HepG2 (cell line): ENCODE measurements around the gene MSRB2. TPM values are rescaled to one million over a fixed set of nuclear protein-coding genes. Genes with fewer than 3 reads are reported as not detected.

Experiments
- ATAC-seq: fragments of 200-7000 bp; cut with Tn5 transposase; 3 replicates; pipeline ENCODE4 v1.9.1; 2020; ENCODE audit warnings: mild to moderate bottlenecking, moderate library complexity
- BruUV-seq: library from RNA; stranded (reverse); fragments of 400-500 nt; replicated peaks from 2 replicates; lab custom pipeline; 2021; lab: Mats Ljungman, UMichigan
- CTCF ChIA-PET: fragments of 300-600 bp; formaldehyde crosslinking; extraction: SDS; loops from one replicate; lab custom pipeline; 2021; ENCODE audit warnings: low total read pairs, inconsistent platforms, low intra/inter-chr PET ratio; lab: Yijun Ruan, JAX
- POLR2A ChIA-PET: fragments of 350-600 bp; sonication (Branson Sonifier 250); formaldehyde crosslinking; loops from one replicate; lab custom pipeline; 2020; ENCODE audit warnings: antibody characterized with exemption, inconsistent platforms; lab: Yijun Ruan, JAX
- DNase-seq: peaks from one replicate; pipeline ENCODE4 v3.0.0-alpha.2; 2015; ENCODE audit warnings: low spot score
- FAIRE-seq: peaks from 3 replicates; lab custom pipeline; 2011; peaks lifted over from hg19 to GRCh38; lab: Jason Lieb, UNC
- H2AFZ ChIP-seq: one replicate; pipeline ENCODE4 v1.6.1; 2011; ENCODE audit warnings: low read length, inconsistent platforms
- H3K27ac ChIP-seq: fragments of 300-600 bp; 3 replicates; pipeline ENCODE4 v1.8.0; 2011; ENCODE audit warnings: mixed run types, mild to moderate bottlenecking, mixed read lengths, low read length, inconsistent platforms; ENCODE audit not compliant: insufficient read depth; ENCODE audit errors: extremely low read length
- H3K27me3 ChIP-seq, 2 experiments: fragments of 200-600 bp in 1 of 2; 2 replicates in 1 of 2; 3 replicates in 1 of 2; pipeline versions ENCODE4 v1.6.0 to v1.8.0; 2011; ENCODE audit warnings: low read length in 2 of 2, mild to moderate bottlenecking in 2 of 2, moderate library complexity in 2 of 2, inconsistent platforms in 1 of 2; ENCODE audit not compliant: insufficient read depth in 2 of 2, control insufficient read depth in 1 of 2
- H3K36me3 ChIP-seq, 2 experiments: fragments of 200-600 bp in 1 of 2; replicated peaks in 1 of 2; 2 replicates in 1 of 2; 3 replicates in 1 of 2; pipeline versions ENCODE4 v1.5.1 to v1.8.0; 2011; ENCODE audit warnings: low read length in 2 of 2, inconsistent platforms in 1 of 2; ENCODE audit not compliant: insufficient read depth in 2 of 2, control insufficient read depth in 1 of 2
- H3K4me1 ChIP-seq: 2 replicates; pipeline ENCODE4 v1.5.1; 2012; ENCODE audit warnings: low read length, inconsistent platforms; ENCODE audit not compliant: insufficient read depth
- H3K4me2 ChIP-seq: 2 replicates; pipeline ENCODE4 v1.6.0; 2011; ENCODE audit warnings: low read depth, low read length, inconsistent platforms
- H3K4me3 ChIP-seq, 3 experiments: fragments of 200-600 bp in 1 of 3; sonication (generic), shearing (Covaris generic) in 1 of 3; replicated peaks in 1 of 3; 2 replicates each; pipeline ENCODE4 v1.5.1; 2011 to 2016; ENCODE audit warnings: low read length in 3 of 3, inconsistent platforms in 2 of 3, low read depth in 2 of 3, mild to moderate bottlenecking in 2 of 3, control low read depth in 1 of 3, mixed read lengths in 1 of 3; ENCODE audit not compliant: insufficient read depth in 1 of 3
- H3K79me2 ChIP-seq: one replicate; pipeline ENCODE4 v1.6.1; 2011; ENCODE audit warnings: low read length, inconsistent platforms; ENCODE audit not compliant: insufficient read depth
- H3K9ac ChIP-seq: 2 replicates; pipeline ENCODE4 v1.6.0; 2011; ENCODE audit warnings: mild to moderate bottlenecking, low read depth, low read length, inconsistent platforms; ENCODE audit not compliant: insufficient read depth
- H3K9me3 ChIP-seq: 2 replicates; pipeline ENCODE4 v1.5.1; 2012; ENCODE audit warnings: mild to moderate bottlenecking, low read length
- H4K20me1 ChIP-seq: 2 replicates; pipeline ENCODE4 v1.6.0; 2011; ENCODE audit warnings: inconsistent platforms, mild to moderate bottlenecking, low read length, moderate library complexity; ENCODE audit not compliant: insufficient read depth
- GRHL1 ChIP-seq: sonication (generic); formaldehyde crosslinking; conservative IDR thresholded peaks from 2 replicates; pipeline ENCODE4 v1.8.0; 2022; ENCODE audit warnings: missing genetic modification reagents
- MAFG ChIP-seq: sonication (generic); formaldehyde crosslinking; IDR thresholded peaks from 2 replicates; pipeline ENCODE4 v1.5.1; 2020; ENCODE audit warnings: mild to moderate bottlenecking, missing genetic modification reagents
- NCOA1 ChIP-seq: sonication (generic); formaldehyde crosslinking; IDR thresholded peaks from 2 replicates; pipeline ENCODE4 v1.9.0; 2021; ENCODE audit warnings: missing genetic modification reagents
- NFAT5 ChIP-seq: sonication (generic); formaldehyde crosslinking; IDR thresholded peaks from 2 replicates; pipeline ENCODE4 v1.4.0; 2020; ENCODE audit warnings: missing genetic modification reagents
- TCF7L2 ChIP-seq: IDR thresholded peaks from 2 replicates; pipeline ENCODE4 v1.6.1; 2011; ENCODE audit warnings: mild to moderate bottlenecking, low read depth, low read length, moderate library complexity
- TEAD3 ChIP-seq: optimal IDR thresholded peaks from 2 replicates; pipeline ENCODE3; 2016; ENCODE audit warnings: borderline replicate concordance
- ZNF160 ChIP-seq: sonication (generic); formaldehyde crosslinking; IDR thresholded peaks from 2 replicates; pipeline ENCODE4 v1.8.0; 2022; ENCODE audit warnings: mild to moderate bottlenecking, inconsistent platforms, missing genetic modification reagents
- ZNF225 ChIP-seq: sonication (generic); formaldehyde crosslinking; IDR thresholded peaks from 2 replicates; pipeline ENCODE4 v1.4.0; 2020; ENCODE audit warnings: mild to moderate bottlenecking, missing genetic modification reagents
- ZNF382 ChIP-seq: sonication (generic); formaldehyde crosslinking; IDR thresholded peaks from 2 replicates; pipeline ENCODE4 v1.5.0; 2020; ENCODE audit warnings: missing genetic modification reagents, mild to moderate bottlenecking, borderline replicate concordance
- WGBS: methylation state at CpG from one replicate; pipeline ENCODE4 v1.1.6; 2017; ENCODE audit warnings: low lambda C conversion rate; 5-methylcytosine and 5-hydroxymethylcytosine counted together
- in situ Hi-C: cut with HindIII; loops from 2 replicates; pipeline ENCODE4 v1.10.0; 2017; ENCODE audit warnings: low pct_unique_long_range_greater_than_20kb; ENCODE audit not compliant: extremely low pct_ligation_motif_present
- intact Hi-C: fragments of 100-400 bp; cut with micrococcal nuclease; formaldehyde crosslinking; loops from one replicate; pipeline ENCODE4 v1.10.0; 2022; ENCODE audit not compliant: unreplicated experiment
- polyA plus RNA-seq, 8 experiments: library from polyadenylated mRNA; depleted of rRNA in 3 of 8; stranded (reverse) in 7 of 8; unstranded in 1 of 8; fragments of >200 nt; fragmentation: Illumina TruSeq in 4 of 8; extraction: Trizol in 4 of 8; gene quantifications; 2 replicates each; pipeline versions ENCODE4 v1.2.1 to v1.2.3, GENCODE V29; 2011 to 2016; ENCODE audit warnings: low read depth in 4 of 8, missing spikeins in 1 of 8, mixed read lengths in 1 of 8; ENCODE audit not compliant: insufficient read depth in 1 of 8
- total RNA-seq, 5 experiments: library from RNA; depleted of rRNA; stranded (reverse); fragments of >200 nt; fragmentation: Illumina TruSeq; extraction: Trizol; gene quantifications; 2 replicates each; pipeline ENCODE4 v1.2.3, GENCODE V29; 2016; ENCODE audit warnings: low read depth in 1 of 5

Gene MSRB2
- total and polyA plus RNA-seq, 2 of the 13 experiments (the other 11 are each of a cell fraction or from before 2014, with no cell fraction given): 8.3 to 22.1 TPM

GRCh38 chr10:23047201-23048050 is 48.0 kb upstream of the MSRB2 start:
- Histone ChIP-seq H3K4me2 (no peak overlapping the region), H4K20me1 (no peaks in the 10 kb centered on the region), H3K4me3 (no peak overlapping the region), H3K27ac (no peak overlapping the region), H3K9me3 (no peaks in the 10 kb centered on the region), H3K79me2 (no peaks in the 10 kb centered on the region), H3K27me3 (peaks cover 0 to 4% of the 10 kb centered on the region in 2 experiments; a peak in 1 of 5 replicates), H3K9ac (no peak overlapping the region), H3K4me1 (no peaks in the 10 kb centered on the region), H3K36me3 (no peaks in the 10 kb centered on the region), H2AFZ (no peak overlapping the region)
- CTCF ChIA-PET: no interaction called here
- no peak for ATAC-seq
- in situ Hi-C loops (no loop called here), intact Hi-C loops (no loop called here)
- DNase-seq: no peak
- TF ChIP-seq ZNF382 (no peak), MAFG (CRISPR knock-in tag) (no peak), TEAD3 (CRISPR knock-in tag) (no peak), GRHL1 (CRISPR knock-in tag) (no peak)
- WGBS: 32% methylated on average over 9 of the region's 9 CpGs
- POLR2A ChIA-PET: no interaction called here
- FAIRE-seq: no peak
- no TSS peak for BruUV-seq

DNA sequence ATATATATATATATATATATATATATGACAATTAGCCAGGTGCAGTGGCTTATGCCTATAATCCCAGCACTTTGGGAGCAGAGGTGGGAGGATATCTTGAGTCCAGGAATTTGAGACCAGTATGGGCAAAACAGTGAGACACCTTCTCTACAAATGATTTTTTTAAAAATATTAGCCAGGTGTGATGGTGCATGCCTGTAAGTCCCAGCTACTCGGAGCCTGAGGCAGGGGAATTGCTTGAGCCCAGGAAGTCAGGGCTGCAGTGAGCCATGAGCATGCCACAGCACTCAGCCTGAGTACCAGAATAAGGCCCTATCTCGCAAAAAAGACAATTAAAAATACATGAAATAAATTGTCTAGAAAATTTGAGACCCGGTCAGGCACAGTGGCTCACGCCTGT is 47.2 kb upstream of the MSRB2 start:
- BruUV-seq: no TSS peak
- no peaks in the 10 kb centered on the region for H4K20me1 ChIP-seq
- in situ Hi-C loops: no loop called here
- POLR2A ChIA-PET: no interaction called here
- no peak overlapping the region for H2AFZ ChIP-seq
- no peak overlapping the region for H3K4me3 ChIP-seq
- H3K9me3 ChIP-seq: no peaks in the 10 kb centered on the region
- DNase-seq: no peak
- CTCF ChIA-PET: no interaction called here
- H3K27ac ChIP-seq: no peak overlapping the region
- H3K4me2 ChIP-seq: no peak overlapping the region
- peaks cover 0 to 6% of the 10 kb centered on the region in 2 experiments; a peak in 2 of 5 replicates for H3K27me3 ChIP-seq
- H3K36me3 ChIP-seq: no peaks in the 10 kb centered on the region
- ATAC-seq: no peak
- 13% methylated on average over 4 of the region's 4 CpGs for WGBS
- H3K9ac ChIP-seq: no peak overlapping the region
- no peaks in the 10 kb centered on the region for H3K4me1 ChIP-seq
- no peak for FAIRE-seq
- no peaks in the 10 kb centered on the region for H3K79me2 ChIP-seq
- intact Hi-C loops: no loop called here
- TF ChIP-seq ZNF160 (no peak), NFAT5 (CRISPR knock-in tag) (no peak), ZNF225 (no peak), TCF7L2 (no peak), NCOA1 (no peak)
